Lower leg skin (tissue), 3 donors: ENCODE data around the gene COL4A2.

Experiments
- POLR2A ChIP-seq, 2 donors: fragments of 450-650 bp; IDR thresholded peaks; one replicate each; pipeline ENCODE4 v1.6.1; 2016 to 2017; ENCODE audit warnings: antibody characterized with exemption in 2 of 2, mild to moderate bottlenecking in 1 of 2, moderate library complexity in 1 of 2
- TF ChIP-seq, protein P1 (sequence below), 3 donors: fragments of 450-650 bp; IDR thresholded peaks; one replicate each; pipeline ENCODE4 v1.5.1; 2016; ENCODE audit warnings: antibody characterized with exemption in 3 of 3, mild to moderate bottlenecking in 3 of 3, moderate library complexity in 2 of 3

- TF ChIP-seq, protein P1, sequence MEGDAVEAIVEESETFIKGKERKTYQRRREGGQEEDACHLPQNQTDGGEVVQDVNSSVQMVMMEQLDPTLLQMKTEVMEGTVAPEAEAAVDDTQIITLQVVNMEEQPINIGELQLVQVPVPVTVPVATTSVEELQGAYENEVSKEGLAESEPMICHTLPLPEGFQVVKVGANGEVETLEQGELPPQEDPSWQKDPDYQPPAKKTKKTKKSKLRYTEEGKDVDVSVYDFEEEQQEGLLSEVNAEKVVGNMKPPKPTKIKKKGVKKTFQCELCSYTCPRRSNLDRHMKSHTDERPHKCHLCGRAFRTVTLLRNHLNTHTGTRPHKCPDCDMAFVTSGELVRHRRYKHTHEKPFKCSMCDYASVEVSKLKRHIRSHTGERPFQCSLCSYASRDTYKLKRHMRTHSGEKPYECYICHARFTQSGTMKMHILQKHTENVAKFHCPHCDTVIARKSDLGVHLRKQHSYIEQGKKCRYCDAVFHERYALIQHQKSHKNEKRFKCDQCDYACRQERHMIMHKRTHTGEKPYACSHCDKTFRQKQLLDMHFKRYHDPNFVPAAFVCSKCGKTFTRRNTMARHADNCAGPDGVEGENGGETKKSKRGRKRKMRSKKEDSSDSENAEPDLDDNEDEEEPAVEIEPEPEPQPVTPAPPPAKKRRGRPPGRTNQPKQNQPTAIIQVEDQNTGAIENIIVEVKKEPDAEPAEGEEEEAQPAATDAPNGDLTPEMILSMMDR (IDR thresholded peaks at IDR 0.05), result no peak
- no peak for TF ChIP-seq POLR2A (IDR thresholded peaks at IDR 0.05)
Measured at GRCh38 chr13:110520431-110521295, 213.6 kb downstream of the COL4A2 start.
